ENCODE data around the gene GABRB3. TPM values are rescaled to one million over a fixed set of nuclear protein-coding genes. Genes with fewer than 3 reads are reported as not detected.

Gene GABRB3
- polyA plus RNA-seq, 2 of the 4 experiments (the other 2 are of a cell fraction): 81.9 to 129 TPM

DNA sequence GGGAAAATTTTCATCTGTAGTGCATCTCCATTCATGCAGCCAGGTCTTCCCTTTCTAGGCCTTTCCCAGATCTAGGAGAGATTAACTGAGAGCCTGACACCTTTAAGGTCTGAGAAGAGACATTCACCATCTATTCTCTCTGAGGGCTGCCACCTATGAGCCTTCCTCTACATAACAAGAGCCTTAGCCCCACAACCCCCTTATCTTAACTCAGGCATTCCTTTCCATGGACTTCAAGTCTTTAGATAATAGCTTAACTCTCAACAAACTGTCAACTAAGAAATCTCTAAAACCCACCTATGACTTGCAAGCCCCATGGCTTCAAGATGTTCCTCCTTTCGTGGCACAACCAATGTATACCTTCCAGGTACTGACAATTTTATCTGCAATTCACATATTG, 121.0 kb downstream of the GABRB3 start:
- FAIRE-seq (no peak), ATAC-seq (no peak), DNase-seq (ENCODE audit: low read depth in 1 of 2, low spot score in 1 of 2) (no peak)
- peaks cover 7% of the 10 kb centered on the region; the same call in 2 of the 3 replicates for H3K4me1 ChIP-seq
- TF ChIP-seq, protein P1, sequence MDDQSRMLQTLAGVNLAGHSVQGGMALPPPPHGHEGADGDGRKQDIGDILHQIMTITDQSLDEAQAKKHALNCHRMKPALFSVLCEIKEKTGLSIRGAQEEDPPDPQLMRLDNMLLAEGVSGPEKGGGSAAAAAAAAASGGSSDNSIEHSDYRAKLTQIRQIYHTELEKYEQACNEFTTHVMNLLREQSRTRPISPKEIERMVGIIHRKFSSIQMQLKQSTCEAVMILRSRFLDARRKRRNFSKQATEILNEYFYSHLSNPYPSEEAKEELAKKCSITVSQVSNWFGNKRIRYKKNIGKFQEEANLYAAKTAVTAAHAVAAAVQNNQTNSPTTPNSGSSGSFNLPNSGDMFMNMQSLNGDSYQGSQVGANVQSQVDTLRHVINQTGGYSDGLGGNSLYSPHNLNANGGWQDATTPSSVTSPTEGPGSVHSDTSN (IDR thresholded peaks at IDR 0.05): no peak
- TF ChIP-seq CHD2 (IDR thresholded peaks at IDR 0.05; ENCODE audit: low read length, partially characterized antibody) (no peak), FOXS1 (CRISPR knock-in tag; IDR thresholded peaks at IDR 0.05) (no peak), KDM1A (IDR thresholded peaks at IDR 0.05; ENCODE audit: low read depth) (no peak), POLR2AphosphoS2 (conservative IDR thresholded peaks at IDR 0.05; ENCODE audit: low read length) (no peak), RNF2 (IDR thresholded peaks at IDR 0.05; ENCODE audit: borderline replicate concordance, low read depth) (no peak), FOSB (CRISPR knock-in tag; IDR thresholded peaks at IDR 0.05) (no peak), PHF8 (IDR thresholded peaks at IDR 0.05; ENCODE audit: borderline replicate concordance, low read depth) (no peak), HDAC2 (IDR thresholded peaks at IDR 0.05) (no peak), KDM5A (IDR thresholded peaks at IDR 0.05) (no peak), MAFK (IDR thresholded peaks at IDR 0.05; ENCODE audit: partially characterized antibody) (no peak), FOSL2 (IDR thresholded peaks at IDR 0.05) (no peak), FOSL2 (CRISPR knock-in tag; IDR thresholded peaks at IDR 0.05) (no peak), MYC (IDR thresholded peaks at IDR 0.05; ENCODE audit: borderline replicate concordance, low read length) (no peak), RARB (CRISPR knock-in tag; IDR thresholded peaks at IDR 0.05) (no peak), ZC3H11A (IDR thresholded peaks at IDR 0.05) (no peak), EHF (CRISPR knock-in tag; IDR thresholded peaks at IDR 0.05) (no peak)
- TF ChIP-seq, protein P2, sequence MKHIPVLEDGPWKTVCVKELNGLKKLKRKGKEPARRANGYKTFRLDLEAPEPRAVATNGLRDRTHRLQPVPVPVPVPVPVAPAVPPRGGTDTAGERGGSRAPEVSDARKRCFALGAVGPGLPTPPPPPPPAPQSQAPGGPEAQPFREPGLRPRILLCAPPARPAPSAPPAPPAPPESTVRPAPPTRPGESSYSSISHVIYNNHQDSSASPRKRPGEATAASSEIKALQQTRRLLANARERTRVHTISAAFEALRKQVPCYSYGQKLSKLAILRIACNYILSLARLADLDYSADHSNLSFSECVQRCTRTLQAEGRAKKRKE (CRISPR knock-in tag; IDR thresholded peaks at IDR 0.05; ENCODE audit: low read depth): no peak
- TF ChIP-seq, protein P3, sequence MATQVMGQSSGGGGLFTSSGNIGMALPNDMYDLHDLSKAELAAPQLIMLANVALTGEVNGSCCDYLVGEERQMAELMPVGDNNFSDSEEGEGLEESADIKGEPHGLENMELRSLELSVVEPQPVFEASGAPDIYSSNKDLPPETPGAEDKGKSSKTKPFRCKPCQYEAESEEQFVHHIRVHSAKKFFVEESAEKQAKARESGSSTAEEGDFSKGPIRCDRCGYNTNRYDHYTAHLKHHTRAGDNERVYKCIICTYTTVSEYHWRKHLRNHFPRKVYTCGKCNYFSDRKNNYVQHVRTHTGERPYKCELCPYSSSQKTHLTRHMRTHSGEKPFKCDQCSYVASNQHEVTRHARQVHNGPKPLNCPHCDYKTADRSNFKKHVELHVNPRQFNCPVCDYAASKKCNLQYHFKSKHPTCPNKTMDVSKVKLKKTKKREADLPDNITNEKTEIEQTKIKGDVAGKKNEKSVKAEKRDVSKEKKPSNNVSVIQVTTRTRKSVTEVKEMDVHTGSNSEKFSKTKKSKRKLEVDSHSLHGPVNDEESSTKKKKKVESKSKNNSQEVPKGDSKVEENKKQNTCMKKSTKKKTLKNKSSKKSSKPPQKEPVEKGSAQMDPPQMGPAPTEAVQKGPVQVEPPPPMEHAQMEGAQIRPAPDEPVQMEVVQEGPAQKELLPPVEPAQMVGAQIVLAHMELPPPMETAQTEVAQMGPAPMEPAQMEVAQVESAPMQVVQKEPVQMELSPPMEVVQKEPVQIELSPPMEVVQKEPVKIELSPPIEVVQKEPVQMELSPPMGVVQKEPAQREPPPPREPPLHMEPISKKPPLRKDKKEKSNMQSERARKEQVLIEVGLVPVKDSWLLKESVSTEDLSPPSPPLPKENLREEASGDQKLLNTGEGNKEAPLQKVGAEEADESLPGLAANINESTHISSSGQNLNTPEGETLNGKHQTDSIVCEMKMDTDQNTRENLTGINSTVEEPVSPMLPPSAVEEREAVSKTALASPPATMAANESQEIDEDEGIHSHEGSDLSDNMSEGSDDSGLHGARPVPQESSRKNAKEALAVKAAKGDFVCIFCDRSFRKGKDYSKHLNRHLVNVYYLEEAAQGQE (IDR thresholded peaks at IDR 0.05): no peak
- TF ChIP-seq, protein P4, sequence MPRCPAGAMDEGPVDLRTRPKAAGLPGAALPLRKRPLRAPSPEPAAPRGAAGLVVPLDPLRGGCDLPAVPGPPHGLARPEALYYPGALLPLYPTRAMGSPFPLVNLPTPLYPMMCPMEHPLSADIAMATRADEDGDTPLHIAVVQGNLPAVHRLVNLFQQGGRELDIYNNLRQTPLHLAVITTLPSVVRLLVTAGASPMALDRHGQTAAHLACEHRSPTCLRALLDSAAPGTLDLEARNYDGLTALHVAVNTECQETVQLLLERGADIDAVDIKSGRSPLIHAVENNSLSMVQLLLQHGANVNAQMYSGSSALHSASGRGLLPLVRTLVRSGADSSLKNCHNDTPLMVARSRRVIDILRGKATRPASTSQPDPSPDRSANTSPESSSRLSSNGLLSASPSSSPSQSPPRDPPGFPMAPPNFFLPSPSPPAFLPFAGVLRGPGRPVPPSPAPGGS (IDR thresholded peaks at IDR 0.05): no peak
- H3K9me3 ChIP-seq: 0 out of 3 replicates have a peak, but pooled peaks cover 3% of the 10 kb centered on the region
- ChIA-PET POLR2A (no interaction called here), CTCF (no interaction called here)
- 52% methylated on average over 1 of the region's 1 CpG for WGBS (ENCODE audit: missing lambda C conversion rate)
- H3K4me3 ChIP-seq: no peak overlapping the region
- no peak overlapping the region for H3K27ac ChIP-seq
- no peak overlapping the region for H3K4me2 ChIP-seq

DNA sequence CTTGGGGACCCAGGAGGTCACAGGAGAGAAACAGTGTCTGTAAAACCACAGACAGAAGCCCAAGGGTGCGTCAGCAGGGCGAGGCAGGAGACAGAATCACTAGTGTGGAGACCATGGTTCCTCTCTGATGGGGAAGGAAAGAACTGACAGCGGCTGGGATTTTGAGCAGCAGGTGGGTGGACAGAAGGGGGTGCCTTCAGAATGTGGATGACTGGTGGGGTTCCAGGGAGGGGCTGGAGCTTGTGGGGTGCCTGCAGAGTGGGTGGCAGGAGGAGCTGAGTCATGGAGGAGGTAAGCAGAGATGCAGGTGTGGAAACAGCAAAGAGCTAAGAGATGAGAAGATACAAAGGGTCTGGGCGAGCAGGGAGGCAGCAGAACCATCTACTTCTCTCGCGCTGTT, 124.2 kb downstream of the GABRB3 start:
- peaks cover 9% of the 10 kb centered on the region for H3K4me1 ChIP-seq
- WGBS (ENCODE audit: missing lambda C conversion rate): 70% methylated on average over 6 of the region's 6 CpGs
- FAIRE-seq (no peak), DNase-seq (ENCODE audit: low read depth in 1 of 2, low spot score in 1 of 2) (no peak), ATAC-seq (no peak)
- H3K4me3 ChIP-seq: no peak overlapping the region
- ChIA-PET CTCF (interaction anchor here (1.9 kb wide), 1 partner anchor 17 kb away, joined by 6 read pairs; no protein-coding TSS in a partner anchor), POLR2A (no interaction called here)
- 0 out of 3 replicates have a peak, but pooled peaks cover 3% of the 10 kb centered on the region for H3K9me3 ChIP-seq
- no peak overlapping the region for H3K4me2 ChIP-seq
- TF ChIP-seq CHD2 (IDR thresholded peaks at IDR 0.05; ENCODE audit: low read length, partially characterized antibody) (no peak), FOSL2 (IDR thresholded peaks at IDR 0.05) (no peak), FOSL2 (CRISPR knock-in tag; IDR thresholded peaks at IDR 0.05) (no peak), KDM5A (IDR thresholded peaks at IDR 0.05) (no peak), POLR2A (IDR thresholded peaks at IDR 0.05; ENCODE audit: low read length) (no peak), ZNF302 (CRISPR knock-in tag; IDR thresholded peaks at IDR 0.05) (no peak), TFCP2L1 (CRISPR knock-in tag; IDR thresholded peaks at IDR 0.05) (no peak), HEYL (CRISPR knock-in tag; IDR thresholded peaks at IDR 0.05) (no peak), EP300 (IDR thresholded peaks at IDR 0.05) (no peak), GATA3 (IDR thresholded peaks at IDR 0.05; ENCODE audit: borderline replicate concordance) (no peak), POLR2AphosphoS2 (conservative IDR thresholded peaks at IDR 0.05; ENCODE audit: low read length) (no peak), RAD21 (conservative IDR thresholded peaks at IDR 0.05 in 1 of 2, IDR thresholded peaks at IDR 0.05 in 1 of 2) (no peak), ZFP36 (IDR thresholded peaks at IDR 0.05; ENCODE audit: borderline replicate concordance, partially characterized antibody) (no peak)
- H3K27ac ChIP-seq: no peak overlapping the region
